ENCODE results near the gene SELENOI. TPM values are rescaled to one million over a fixed set of nuclear protein-coding genes. Genes with fewer than 3 reads are reported as not detected.
"Not testable (repeated sequence)": the region's sequence is repeated elsewhere in the genome, so short reads cannot be mapped to it uniquely, and the experiment has no call there.

The SELENOI gene
- total RNA-seq, 1 donor, result 11.6 TPM

GRCh38 chr2:26326514-26326913 lies 19.4 kb upstream of the SELENOI start:
- no peak overlapping the region for H3K4me3 ChIP-seq (ENCODE audit: insufficient read depth, low read length)
- no peak for TF ChIP-seq CTCF (IDR thresholded peaks at IDR 0.05; ENCODE audit: extremely low read depth, low read depth, low read length)
- no peaks in the 10 kb centered on the region for H4K20me1 ChIP-seq (ENCODE audit: insufficient read depth, low read length)
- H3K36me3 ChIP-seq (ENCODE audit: insufficient read depth, low read length), result no peaks in the 10 kb centered on the region
- no peaks in the 10 kb centered on the region for H3K9me3 ChIP-seq (ENCODE audit: low read depth, low read length)
- H3K4me2 ChIP-seq (ENCODE audit: insufficient read depth, low read length), result no peak overlapping the region
- no peaks in the 10 kb centered on the region for H3K79me2 ChIP-seq (ENCODE audit: insufficient read depth, low read length)
- H3K4me1 ChIP-seq (ENCODE audit: insufficient read depth, low read length), result peaks cover 15% of the 10 kb centered on the region
- no peak for DNase-seq (ENCODE audit: insufficient read length, low spot score, missing footprints)
- no peak overlapping the region for H3K27ac ChIP-seq (ENCODE audit: low read depth, low read length)
- H3K27me3 ChIP-seq (ENCODE audit: insufficient read depth, low read length), result peaks cover under 1% of the 10 kb centered on the region
- H2AFZ ChIP-seq (ENCODE audit: low read length), result no peak overlapping the region

- no peak for TF ChIP-seq CTCF (IDR thresholded peaks at IDR 0.05; ENCODE audit: extremely low read depth, low read depth, low read length)
- Histone ChIP-seq H3K9me3 (ENCODE audit: low read depth, low read length) (no peaks in the 10 kb centered on the region), H4K20me1 (ENCODE audit: insufficient read depth, low read length) (no peaks in the 10 kb centered on the region), H3K27me3 (ENCODE audit: insufficient read depth, low read length) (no peaks in the 10 kb centered on the region), H3K4me2 (ENCODE audit: insufficient read depth, low read length) (no peak overlapping the region), H2AFZ (ENCODE audit: low read length) (no peak overlapping the region), H3K36me3 (ENCODE audit: insufficient read depth, low read length) (no peaks in the 10 kb centered on the region), H3K4me3 (ENCODE audit: insufficient read depth, low read length) (no peak overlapping the region), H3K4me1 (ENCODE audit: insufficient read depth, low read length) (peaks cover 15% of the 10 kb centered on the region), H3K79me2 (ENCODE audit: insufficient read depth, low read length) (no peaks in the 10 kb centered on the region), H3K27ac (ENCODE audit: low read depth, low read length) (no peak overlapping the region)
- DNase-seq (ENCODE audit: insufficient read length, low spot score, missing footprints), result peak; percentile 21
Observed at GRCh38 chr2:26327291-26328272, 18.4 kb upstream of the SELENOI start.

- H3K4me1 ChIP-seq (ENCODE audit: insufficient read depth, low read length), result peaks cover 15% of the 10 kb centered on the region
- DNase-seq (ENCODE audit: insufficient read length, low spot score, missing footprints); H3K79me2 ChIP-seq (ENCODE audit: insufficient read depth, low read length): not testable (repeated sequence)
Observed at GRCh38 chr2:26329083-26329482, 16.9 kb upstream of the SELENOI start.

GRCh38 chr2:26330114-26330549 lies 15.8 kb upstream of the SELENOI start:
- Histone ChIP-seq H3K79me2 (ENCODE audit: insufficient read depth, low read length) (no peaks in the 10 kb centered on the region), H3K27me3 (ENCODE audit: insufficient read depth, low read length) (peaks cover 13% of the 10 kb centered on the region), H2AFZ (ENCODE audit: low read length) (peak overlapping the region; percentile 2), H3K9me3 (ENCODE audit: low read depth, low read length) (no peaks in the 10 kb centered on the region), H3K4me2 (ENCODE audit: insufficient read depth, low read length) (peak overlapping the region; percentile 50), H4K20me1 (ENCODE audit: insufficient read depth, low read length) (no peaks in the 10 kb centered on the region), H3K4me3 (ENCODE audit: insufficient read depth, low read length) (no peak overlapping the region), H3K4me1 (ENCODE audit: insufficient read depth, low read length) (peaks cover 15% of the 10 kb centered on the region), H3K27ac (ENCODE audit: low read depth, low read length) (no peak overlapping the region), H3K36me3 (ENCODE audit: insufficient read depth, low read length) (no peaks in the 10 kb centered on the region)
- DNase-seq (ENCODE audit: insufficient read length, low spot score, missing footprints), result peak; percentile 82
- TF ChIP-seq CTCF (IDR thresholded peaks at IDR 0.05; ENCODE audit: extremely low read depth, low read depth, low read length), result peak; percentile 94

More at GRCh38 chr2:26329083-26329482, 16.9 kb upstream of the SELENOI start:
- not testable (repeated sequence) for H3K4me3 ChIP-seq (ENCODE audit: insufficient read depth, low read length); H3K27ac ChIP-seq (ENCODE audit: low read depth, low read length); H3K36me3 ChIP-seq (ENCODE audit: insufficient read depth, low read length); H3K9me3 ChIP-seq (ENCODE audit: low read depth, low read length); H3K4me2 ChIP-seq (ENCODE audit: insufficient read depth, low read length); H4K20me1 ChIP-seq (ENCODE audit: insufficient read depth, low read length); H2AFZ ChIP-seq (ENCODE audit: low read length); H3K27me3 ChIP-seq (ENCODE audit: insufficient read depth, low read length)

Measured in osteoblast (primary cell).